Erythroblast (primary cell): ENCODE results near the gene GPAT3.

Source experiments
- GATA1 ChIP-seq: IDR thresholded peaks from 2 replicates; pipeline ENCODE4 v1.6.1; 2011; ENCODE audit warnings: low read depth, mild to moderate bottlenecking, control low read depth, low read length, moderate library complexity
- POLR2A ChIP-seq: IDR thresholded peaks from 2 replicates; pipeline ENCODE4 v1.6.1; 2011; ENCODE audit warnings: mild to moderate bottlenecking, low read length

GRCh38 chr4:83603129-83603528, 67.2 kb downstream of the GPAT3 start:
- TF ChIP-seq POLR2A (no peak), GATA1 (no peak)
